ENCODE measurements around the gene SLC6A19.

DNA sequence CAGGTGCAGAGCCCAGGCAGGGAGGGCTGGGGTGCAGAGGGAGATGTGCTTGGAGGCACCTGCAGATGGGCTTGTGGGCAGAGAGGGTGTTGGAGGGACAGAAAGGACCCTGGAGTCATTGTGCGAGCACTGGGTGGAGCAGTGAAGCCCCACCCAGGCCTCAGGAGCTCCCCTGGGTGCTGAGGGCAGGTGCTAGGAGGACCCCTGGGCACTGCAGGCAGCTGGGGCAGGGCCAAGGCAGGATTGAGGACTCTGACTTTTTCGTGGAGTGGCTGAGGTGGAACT lies 13.5 kb downstream of the SLC6A19 start:
- TF ChIP-seq CTCF (IDR thresholded peaks at IDR 0.05) = no peak
- no peak for TF ChIP-seq POLR2A (IDR thresholded peaks at IDR 0.05)

Measured in Peyer's patch (tissue), 4 donors.